Spleen (tissue), 11 donors: Measurements from ENCODE around the gene MRPS7. TPM values are rescaled to one million over a fixed set of nuclear protein-coding genes. Genes with fewer than 3 reads are reported as not detected.

Source experiments
- DNase-seq: peaks from one replicate; pipeline ENCODE4 v3.0.0-alpha.2; 2020
- H3K27ac ChIP-seq, 8 donors: fragments of 200-600 bp; sonication (generic) in 7 of 8; 1 replicate in 4 of 8; 2 replicates in 4 of 8; pipeline versions ENCODE4 v1.5.0 to v1.8.0; 2016 to 2021; ENCODE audit warnings: inconsistent platforms in 4 of 8, mild to moderate bottlenecking in 4 of 8, moderate library complexity in 1 of 8
- H3K27me3 ChIP-seq, 7 donors: fragments of 200-600 bp; sonication (generic) in 6 of 7; replicated peaks in 1 of 7; 1 replicate in 4 of 7; 2 replicates in 3 of 7; pipeline versions ENCODE4 v1.5.0 to v1.8.0; 2016 to 2021; ENCODE audit warnings: inconsistent platforms in 3 of 7, mild to moderate bottlenecking in 1 of 7
- H3K36me3 ChIP-seq, 6 donors: fragments of 200-600 bp; sonication (generic) in 5 of 6; 1 replicate in 4 of 6; 2 replicates in 2 of 6; pipeline versions ENCODE4 v1.5.0 to v1.8.0; 2016 to 2021; ENCODE audit warnings: inconsistent platforms in 2 of 6
- H3K4me1 ChIP-seq, 6 donors: fragments of 200-600 bp; sonication (generic) in 5 of 6; 1 replicate in 3 of 6; 2 replicates in 3 of 6; pipeline versions ENCODE4 v1.5.0 to v1.8.0; 2016 to 2021; ENCODE audit warnings: inconsistent platforms in 3 of 6
- H3K4me3 ChIP-seq, 8 donors: fragments of 200-600 bp; sonication (generic) in 7 of 8; 1 replicate in 4 of 8; 2 replicates in 4 of 8; pipeline versions ENCODE4 v1.5.0 to v1.8.0; 2016 to 2021; ENCODE audit warnings: inconsistent platforms in 4 of 8, mild to moderate bottlenecking in 4 of 8, moderate library complexity in 2 of 8
- H3K9me3 ChIP-seq, 8 donors: fragments of 200-600 bp; sonication (generic) in 7 of 8; 1 replicate in 4 of 8; 2 replicates in 4 of 8; pipeline versions ENCODE4 v1.5.0 to v1.8.0; 2016 to 2021; ENCODE audit warnings: inconsistent platforms in 4 of 8
- POLR2A ChIP-seq, 3 donors: fragments of 450-650 bp; IDR thresholded peaks; one replicate each; pipeline ENCODE4 v1.5.1; 2017; ENCODE audit warnings: antibody characterized with exemption in 3 of 3, mild to moderate bottlenecking in 1 of 3
- POLR2AphosphoS5 ChIP-seq, 3 donors: sonication (generic); formaldehyde crosslinking; IDR thresholded peaks; one replicate each; pipeline ENCODE4 v1.5.1; 2017; ENCODE audit warnings: antibody characterized with exemption in 3 of 3
- WGBS, 5 donors: extraction: QIAGEN DNeasy Blood & Tissue Kit in 3 of 5; methylation state at CpG; one replicate each; pipeline versions ENCODE4 v1.1.5 to v1.1.7; 2013 to 2018; 5-methylcytosine and 5-hydroxymethylcytosine counted together
- intact Hi-C: fragments of 100-400 bp; cut with DNase I; formaldehyde crosslinking; loops from one replicate; pipeline ENCODE4 v1.15.0; 2023; ENCODE audit warnings: low total_unique reads
- polyA plus RNA-seq, 3 donors: library from polyadenylated mRNA; stranded (reverse); fragments of 200-250 nt; gene quantifications; one replicate each; pipeline ENCODE4 v1.2.1, GENCODE V29; 2013
- total RNA-seq, 7 donors: library from RNA; depleted of rRNA in 3 of 7; stranded (reverse); fragments of >200 nt in 3 of 7; fragmentation: NEBNext Ultra II Directional in 4 of 7; extraction: Animal tissue kit (Norgen Biotek cat#: 25700) in 4 of 7; gene quantifications; one replicate each; pipeline versions ENCODE4 v1.1.0 to v1.2.1, GENCODE V29; 2016 to 2021
- TF ChIP-seq, protein P1 (sequence below), 11 experiments: fragments of 200-600 bp in 7 of 11; fragments of 450-650 bp in 4 of 11; sonication (generic) in 4 of 11; IDR thresholded peaks in 8 of 11; conservative IDR thresholded peaks in 3 of 11; 1 replicate in 7 of 11; 2 replicates in 4 of 11; pipeline versions ENCODE4 v1.4.0 to v1.8.0; 2016 to 2021; ENCODE audit warnings: antibody characterized with exemption in 11 of 11, inconsistent platforms in 4 of 11, mild to moderate bottlenecking in 1 of 11
- donor health status: healthy with polysubstance abuse.
- donor health status: DM: no; HTN: no; CAD: no; lungs with moderate emphysema.
- donor health status: DM: no; HTN: no; CAD: no.
- donor health status: Bipolar disorder and iron deficiency.
- donor health status: healthy.
- donor health status: DM: no; HTN: no; CAD: no.
- donor health status: DM: yes; HTN: yes; CAD: no.

The MRPS7 gene
- total and polyA plus RNA-seq, 10 donors, result 32.2 to 62.7 (median 36.0) TPM

GRCh38 chr17:75300280-75300679, 38.6 kb downstream of the MRPS7 start:
- Histone ChIP-seq H3K4me1 (peaks cover 9 to 67% (median 25%) of the 10 kb centered on the region in 6 donors), H3K4me3 (no peak overlapping the region)

DNA sequence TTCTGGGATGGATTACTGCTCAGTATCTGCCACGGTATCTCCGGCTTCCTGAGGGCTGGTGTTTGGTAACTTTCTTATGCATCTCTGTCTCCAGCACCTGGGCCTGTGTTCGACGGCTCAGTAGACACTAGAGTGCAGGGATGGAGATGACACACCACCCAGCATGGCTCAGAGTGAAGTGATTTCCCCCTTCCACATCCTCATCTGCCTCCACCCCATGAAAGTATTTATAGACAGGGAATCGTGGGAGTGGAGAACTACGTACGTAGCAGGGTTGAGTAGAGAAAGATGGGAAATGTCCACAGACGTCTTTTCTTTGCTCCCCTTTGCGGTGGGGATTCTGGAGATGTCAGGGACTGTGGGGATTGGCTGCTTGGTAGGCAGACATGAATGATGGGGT, 39.4 kb downstream of the MRPS7 start:
- no peak overlapping the region for H3K4me3 ChIP-seq
- TF ChIP-seq POLR2A (IDR thresholded peaks at IDR 0.05), result no peak
- TF ChIP-seq, protein P1, sequence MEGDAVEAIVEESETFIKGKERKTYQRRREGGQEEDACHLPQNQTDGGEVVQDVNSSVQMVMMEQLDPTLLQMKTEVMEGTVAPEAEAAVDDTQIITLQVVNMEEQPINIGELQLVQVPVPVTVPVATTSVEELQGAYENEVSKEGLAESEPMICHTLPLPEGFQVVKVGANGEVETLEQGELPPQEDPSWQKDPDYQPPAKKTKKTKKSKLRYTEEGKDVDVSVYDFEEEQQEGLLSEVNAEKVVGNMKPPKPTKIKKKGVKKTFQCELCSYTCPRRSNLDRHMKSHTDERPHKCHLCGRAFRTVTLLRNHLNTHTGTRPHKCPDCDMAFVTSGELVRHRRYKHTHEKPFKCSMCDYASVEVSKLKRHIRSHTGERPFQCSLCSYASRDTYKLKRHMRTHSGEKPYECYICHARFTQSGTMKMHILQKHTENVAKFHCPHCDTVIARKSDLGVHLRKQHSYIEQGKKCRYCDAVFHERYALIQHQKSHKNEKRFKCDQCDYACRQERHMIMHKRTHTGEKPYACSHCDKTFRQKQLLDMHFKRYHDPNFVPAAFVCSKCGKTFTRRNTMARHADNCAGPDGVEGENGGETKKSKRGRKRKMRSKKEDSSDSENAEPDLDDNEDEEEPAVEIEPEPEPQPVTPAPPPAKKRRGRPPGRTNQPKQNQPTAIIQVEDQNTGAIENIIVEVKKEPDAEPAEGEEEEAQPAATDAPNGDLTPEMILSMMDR (IDR thresholded peaks at IDR 0.05 in 8 of 11, conservative IDR thresholded peaks at IDR 0.05 in 3 of 11), result no peak
- TF ChIP-seq POLR2AphosphoS5 (IDR thresholded peaks at IDR 0.05), result no peak
- intact Hi-C loops, result no loop called here
- WGBS, 5 donors, result 76 to 84% (median 78%) methylated on average over 9 of the region's 9 CpGs
- H3K4me1 ChIP-seq, result peaks cover 6 to 63% (median 18%) of the 10 kb centered on the region in 6 donors
- peak overlapping the region in 3 of 8 donors; percentile 5 to 50 (median 26) for H3K27ac ChIP-seq
- no peaks in the 10 kb centered on the region for H3K36me3 ChIP-seq
- DNase-seq, result no peak
- no peaks in the 10 kb centered on the region for H3K9me3 ChIP-seq
- H3K27me3 ChIP-seq, result no peaks in the 10 kb centered on the region

More at GRCh38 chr17:75300280-75300679, 38.6 kb downstream of the MRPS7 start:
- WGBS, 5 donors, result 74 to 84% (median 79%) methylated on average over 7 of the region's 7 CpGs
- TF ChIP-seq POLR2AphosphoS5 (IDR thresholded peaks at IDR 0.05) (no peak), POLR2A (IDR thresholded peaks at IDR 0.05) (no peak)
- TF ChIP-seq, protein P1 (IDR thresholded peaks at IDR 0.05 in 8 of 11, conservative IDR thresholded peaks at IDR 0.05 in 3 of 11), result no peak
- no peak for DNase-seq
- Histone ChIP-seq H3K27ac (no peak overlapping the region), H3K9me3 (no peaks in the 10 kb centered on the region), H3K27me3 (no peaks in the 10 kb centered on the region), H3K36me3 (no peaks in the 10 kb centered on the region)
- intact Hi-C loops, result no loop called here

DNA sequence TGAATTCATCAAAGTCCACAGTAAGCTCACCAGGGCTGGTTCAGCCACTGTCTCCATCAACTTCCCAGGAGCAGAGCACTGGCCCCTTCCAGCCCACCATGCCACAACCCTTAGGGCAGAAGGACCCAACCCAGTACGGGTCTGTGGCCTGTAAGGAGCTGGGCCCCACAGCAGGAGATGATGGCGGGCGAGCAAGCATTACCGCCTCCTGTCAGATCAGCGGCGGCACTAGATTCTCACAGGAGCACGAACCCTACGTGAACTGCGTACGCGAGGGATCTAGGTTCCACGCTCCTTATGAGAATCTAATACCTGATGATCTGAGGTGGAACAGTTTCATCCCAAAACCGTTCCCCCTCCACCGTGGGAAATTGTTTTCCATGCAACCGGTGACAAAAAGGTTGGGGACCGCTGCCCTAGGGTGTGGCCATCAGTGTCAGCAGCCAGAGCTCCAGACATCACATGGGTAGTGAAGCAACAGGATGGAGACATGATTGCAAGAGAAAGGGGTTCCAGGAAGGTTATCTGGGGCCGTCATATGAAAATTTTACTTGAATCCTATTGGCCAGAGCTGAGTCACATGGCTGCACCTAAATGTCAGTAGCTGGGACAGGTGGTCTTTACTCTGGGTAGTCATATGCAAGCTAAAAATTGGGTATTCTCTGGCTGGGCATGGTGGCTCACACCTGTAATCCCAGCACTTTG, 40.0 kb downstream of the MRPS7 start:
- Histone ChIP-seq H3K4me1 (peaks cover 4 to 61% (median 13%) of the 10 kb centered on the region in 6 donors), H3K36me3 (no peaks in the 10 kb centered on the region), H3K9me3 (no peaks in the 10 kb centered on the region), H3K27ac (peak overlapping the region in 3 of 8 donors; percentile 5 to 50 (median 26)), H3K4me3 (no peak overlapping the region), H3K27me3 (no peaks in the 10 kb centered on the region)
- WGBS, 5 donors, result 76 to 91% (median 79%) methylated on average over 17 of the region's 17 CpGs
- intact Hi-C loops, result no loop called here
- no peak for TF ChIP-seq POLR2A (IDR thresholded peaks at IDR 0.05)
- peak in 2 of 3 donors; percentile 33 to 43 for TF ChIP-seq POLR2AphosphoS5 (IDR thresholded peaks at IDR 0.05)
- no peak for DNase-seq

GRCh38 chr17:75307957-75308731, 46.5 kb downstream of the MRPS7 start:
- TF ChIP-seq POLR2A (IDR thresholded peaks at IDR 0.05) (no peak), POLR2AphosphoS5 (IDR thresholded peaks at IDR 0.05) (no peak)
- TF ChIP-seq, protein P1 (IDR thresholded peaks at IDR 0.05 in 8 of 11, conservative IDR thresholded peaks at IDR 0.05 in 3 of 11), result no peak
- Histone ChIP-seq H3K4me1 (peaks cover 3 to 72% (median 42%) of the 10 kb centered on the region in 6 donors), H3K36me3 (no peaks in the 10 kb centered on the region), H3K27me3 (no peaks in the 10 kb centered on the region), H3K27ac (peak overlapping the region in 4 of 8 donors; percentile 75 to 90 (median 87)), H3K4me3 (no peak overlapping the region), H3K9me3 (no peaks in the 10 kb centered on the region)
- DNase-seq, result no peak
- 79 to 90% (median 85%) methylated on average over 12 to 13 of the region's 13 CpGs for WGBS, 5 donors
- intact Hi-C loops, result no loop called here
